Caco-2 (cell line): ENCODE measurements around the gene ACAD11. TPM values are rescaled to one million over a fixed set of nuclear protein-coding genes. Genes with fewer than 3 reads are reported as not detected.

Experiments
- BruUV-seq: library from RNA; stranded (reverse); fragments of 400-500 nt; replicated peaks from 2 replicates; lab custom pipeline; 2021; lab: Mats Ljungman, UMichigan
- CTCF ChIA-PET: fragments of 300-600 bp; sonication (Branson Sonifier 250); formaldehyde crosslinking; loops from one replicate; lab custom pipeline; 2022; ENCODE audit warnings: antibody characterized with exemption; lab: Charles Lee
- POLR2A ChIA-PET: fragments of 300-600 bp; sonication (Branson Sonifier 250); formaldehyde crosslinking; loops from one replicate; lab custom pipeline; 2022; ENCODE audit warnings: antibody characterized with exemption; lab: Charles Lee
- DNase-seq, 2 experiments: peaks; one replicate each; pipeline versions ENCODE4 v3.0.0 to v3.0.0-alpha.2; 2020 to 2022
- H3K27me3 ChIP-seq: replicated peaks from 2 replicates; pipeline ENCODE4 v1.6.0; 2011; ENCODE audit warnings: low read length; ENCODE audit not compliant: control insufficient read depth, insufficient read depth
- H3K36me3 ChIP-seq: 2 replicates; pipeline ENCODE4 v1.5.1; 2011; ENCODE audit warnings: low read length; ENCODE audit not compliant: control insufficient read depth, insufficient read depth
- H3K4me1 ChIP-seq: fragments of 250-450 bp; sonication (Bioruptor Pico); 2 replicates; pipeline ENCODE4 v1.5.1; 2020; ENCODE audit warnings: mild to moderate bottlenecking
- H3K4me3 ChIP-seq: 2 replicates; pipeline ENCODE4 v1.5.1; 2011; ENCODE audit warnings: low read depth, mild to moderate bottlenecking, control low read depth, low read length
- H3K9me3 ChIP-seq: fragments of 250-450 bp; sonication (Bioruptor Pico); 2 replicates; pipeline ENCODE4 v1.5.1; 2020; ENCODE audit warnings: mild to moderate bottlenecking, moderate library complexity
- H3K27ac Mint-ChIP-seq: one replicate; pipeline ENCODE4 v1.8.0; 2022; ENCODE audit warnings: mixed read lengths; ENCODE audit not compliant: unreplicated experiment
- H3K27me3 Mint-ChIP-seq: one replicate; pipeline ENCODE4 v1.8.0; 2022; ENCODE audit warnings: mixed read lengths; ENCODE audit not compliant: insufficient read depth, unreplicated experiment
- H3K36me3 Mint-ChIP-seq: one replicate; pipeline ENCODE4 v1.8.0; 2022; ENCODE audit warnings: mild to moderate bottlenecking, mixed read lengths; ENCODE audit not compliant: insufficient read depth, unreplicated experiment
- H3K4me1 Mint-ChIP-seq: one replicate; pipeline ENCODE4 v1.8.0; 2022; ENCODE audit warnings: low read depth, mixed read lengths; ENCODE audit not compliant: unreplicated experiment
- H3K4me3 Mint-ChIP-seq: one replicate; pipeline ENCODE4 v1.8.0; 2022; ENCODE audit warnings: mild to moderate bottlenecking, moderate library complexity, mixed read lengths; ENCODE audit not compliant: unreplicated experiment
- H3K9me3 Mint-ChIP-seq: one replicate; pipeline ENCODE4 v1.8.0; 2022; ENCODE audit warnings: mixed read lengths; ENCODE audit not compliant: unreplicated experiment
- CTCF ChIP-seq, 2 experiments: fragments of 200-600 bp in 1 of 2; IDR thresholded peaks; 1 replicate in 1 of 2; 2 replicates in 1 of 2; pipeline versions ENCODE4 v1.5.1 to v1.8.0; 2011 to 2022; ENCODE audit warnings: antibody characterized with exemption in 1 of 2, control low read depth in 1 of 2, inconsistent platforms in 1 of 2, low read depth in 1 of 2, low read length in 1 of 2, mild to moderate bottlenecking in 1 of 2, moderate library complexity in 1 of 2; ENCODE audit not compliant: insufficient read depth in 1 of 2, severe bottlenecking in 1 of 2, unreplicated experiment in 1 of 2
- intact Hi-C: fragments of 100-400 bp; cut with micrococcal nuclease; formaldehyde crosslinking; loops from one replicate; pipeline ENCODE4 v1.10.0; 2022; ENCODE audit not compliant: unreplicated experiment
- total RNA-seq: library from RNA; stranded (reverse); gene quantifications from 2 replicates; pipeline ENCODE4 v1.2.3, GENCODE V29; 2022

Gene ACAD11
- total RNA-seq, 1 experiment from 2014 or later, result 33.0 TPM

DNA sequence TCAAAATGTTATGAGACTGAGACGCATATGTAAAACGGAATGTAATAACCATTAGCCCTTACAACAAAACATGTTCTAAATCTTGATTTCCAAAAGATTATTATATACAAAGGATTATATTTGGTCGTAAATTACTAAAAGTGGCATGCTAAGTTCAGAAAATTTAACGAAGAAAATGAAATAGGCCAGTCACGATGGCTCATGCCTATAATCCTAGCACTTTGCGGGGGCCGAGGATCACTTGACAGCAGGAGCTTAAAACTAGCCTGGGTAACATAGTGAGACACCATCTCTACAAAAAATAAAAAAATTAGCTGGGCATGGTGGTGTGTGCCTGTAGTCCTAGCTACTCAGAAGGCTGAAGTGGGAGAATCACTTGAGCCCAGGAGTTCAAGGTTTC, 29.0 kb downstream of the ACAD11 start:
- Mint-ChIP-seq H3K9me3 (no peaks in the 10 kb centered on the region), H3K27ac (no peak overlapping the region), H3K4me1 (no peaks in the 10 kb centered on the region), H3K4me3 (no peak overlapping the region), H3K36me3 (peaks cover 5% of the 10 kb centered on the region), H3K27me3 (no peaks in the 10 kb centered on the region)
- no TSS peak for BruUV-seq
- no peak for TF ChIP-seq CTCF (IDR thresholded peaks at IDR 0.05; ENCODE audit: insufficient read depth in 1 of 2, low read depth in 1 of 2, low read length in 1 of 2, severe bottlenecking in 1 of 2, unreplicated experiment in 1 of 2)
- Histone ChIP-seq H3K9me3 (no peaks in the 10 kb centered on the region), H3K4me1 (no peaks in the 10 kb centered on the region), H3K36me3 (no peaks in the 10 kb centered on the region), H3K4me3 (no peak overlapping the region), H3K27me3 (no peaks in the 10 kb centered on the region)
- intact Hi-C loops, result no loop called here
- ChIA-PET CTCF (no interaction called here), POLR2A (no interaction called here)
- no peak for DNase-seq

DNA sequence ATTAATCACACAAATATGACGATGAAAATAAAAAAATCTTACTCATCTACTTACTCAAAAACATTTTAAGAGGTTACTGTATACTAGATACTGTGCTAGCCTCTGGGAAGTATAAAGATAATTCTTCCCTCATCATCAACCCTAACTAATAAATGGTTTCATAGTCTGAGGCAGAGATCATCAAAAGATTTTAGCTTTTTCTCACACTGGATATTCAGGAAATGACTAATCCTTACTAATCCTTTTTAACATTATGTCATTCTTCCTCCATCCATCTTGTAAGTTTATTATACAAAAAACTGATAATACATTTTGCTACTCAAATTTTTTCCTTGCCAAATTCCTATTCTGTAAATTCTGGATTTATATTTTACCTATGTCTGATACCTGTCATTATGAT, 29.7 kb downstream of the ACAD11 start:
- Histone ChIP-seq H3K4me3 (no peak overlapping the region), H3K36me3 (no peaks in the 10 kb centered on the region), H3K4me1 (no peaks in the 10 kb centered on the region), H3K27me3 (no peaks in the 10 kb centered on the region), H3K9me3 (no peaks in the 10 kb centered on the region)
- no peaks in the 10 kb centered on the region for H3K9me3 Mint-ChIP-seq
- no peaks in the 10 kb centered on the region for H3K27me3 Mint-ChIP-seq
- no peak overlapping the region for H3K27ac Mint-ChIP-seq
- POLR2A ChIA-PET, result no interaction called here
- no peak for TF ChIP-seq CTCF (IDR thresholded peaks at IDR 0.05; ENCODE audit: insufficient read depth in 1 of 2, low read depth in 1 of 2, low read length in 1 of 2, severe bottlenecking in 1 of 2, unreplicated experiment in 1 of 2)
- DNase-seq, result no peak
- H3K36me3 Mint-ChIP-seq, result peaks cover 5% of the 10 kb centered on the region
- H3K4me3 Mint-ChIP-seq, result no peak overlapping the region
- BruUV-seq, result no TSS peak
- intact Hi-C loops, result no loop called here
- H3K4me1 Mint-ChIP-seq, result no peaks in the 10 kb centered on the region
- CTCF ChIA-PET, result no interaction called here

- no peaks in the 10 kb centered on the region for H3K36me3 ChIP-seq
- TF ChIP-seq CTCF (IDR thresholded peaks at IDR 0.05; ENCODE audit: insufficient read depth in 1 of 2, low read depth in 1 of 2, low read length in 1 of 2, severe bottlenecking in 1 of 2, unreplicated experiment in 1 of 2), result no peak
- no TSS peak for BruUV-seq
- no peaks in the 10 kb centered on the region for H3K9me3 Mint-ChIP-seq
- H3K4me1 Mint-ChIP-seq, result no peaks in the 10 kb centered on the region
- peaks cover 5% of the 10 kb centered on the region for H3K36me3 Mint-ChIP-seq
- no peaks in the 10 kb centered on the region for H3K27me3 Mint-ChIP-seq
- H3K4me3 Mint-ChIP-seq, result no peak overlapping the region
- H3K9me3 ChIP-seq, result no peaks in the 10 kb centered on the region
- H3K4me1 ChIP-seq, result no peaks in the 10 kb centered on the region
- H3K27me3 ChIP-seq, result no peaks in the 10 kb centered on the region
- POLR2A ChIA-PET, result no interaction called here
- no peak overlapping the region for H3K27ac Mint-ChIP-seq
- CTCF ChIA-PET, result no interaction called here
- DNase-seq, result no peak
- intact Hi-C loops, result no loop called here
- no peak overlapping the region for H3K4me3 ChIP-seq
Measured at GRCh38 chr3:132628157-132628556, 31.5 kb downstream of the ACAD11 start.
